Measurements from ENCODE around the gene TCF4.

Gene TCF4

DNA sequence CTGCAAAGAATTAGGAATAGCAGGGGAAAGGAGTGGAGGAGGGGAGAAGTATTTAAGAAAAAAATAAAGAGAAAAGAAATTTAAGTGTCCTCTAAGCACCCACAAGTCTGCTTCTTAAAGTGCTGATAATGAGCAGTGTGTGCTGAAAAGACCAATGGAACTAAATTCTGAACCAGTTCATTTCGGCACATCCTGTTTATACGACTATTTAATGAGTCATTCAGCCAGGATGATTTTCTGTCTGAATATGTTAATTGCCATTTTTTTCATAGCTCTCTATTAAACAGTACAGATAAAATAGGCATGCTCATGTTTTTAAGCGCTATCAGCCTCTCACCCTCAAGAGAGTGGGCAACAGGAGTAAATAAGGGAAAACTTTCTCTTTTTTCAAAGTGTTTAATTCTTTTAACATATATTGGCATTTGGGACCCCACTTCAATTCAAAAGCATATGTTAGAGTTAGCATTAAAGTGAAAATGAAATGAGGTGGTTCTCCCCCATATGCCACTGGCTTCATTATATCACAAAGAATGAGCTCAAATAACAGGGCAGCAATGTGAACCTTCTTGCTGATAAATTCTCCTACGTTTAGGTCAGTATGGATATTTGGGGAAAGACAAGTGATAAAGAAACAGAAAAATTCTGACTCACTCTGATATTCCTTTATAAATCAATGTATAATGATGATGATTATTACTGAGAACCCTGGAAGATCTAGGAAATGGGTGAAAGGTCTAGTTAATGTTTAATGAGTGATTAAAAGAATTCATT, 87.5 kb downstream of the TCF4 start:
- TF ChIP-seq, protein P1, sequence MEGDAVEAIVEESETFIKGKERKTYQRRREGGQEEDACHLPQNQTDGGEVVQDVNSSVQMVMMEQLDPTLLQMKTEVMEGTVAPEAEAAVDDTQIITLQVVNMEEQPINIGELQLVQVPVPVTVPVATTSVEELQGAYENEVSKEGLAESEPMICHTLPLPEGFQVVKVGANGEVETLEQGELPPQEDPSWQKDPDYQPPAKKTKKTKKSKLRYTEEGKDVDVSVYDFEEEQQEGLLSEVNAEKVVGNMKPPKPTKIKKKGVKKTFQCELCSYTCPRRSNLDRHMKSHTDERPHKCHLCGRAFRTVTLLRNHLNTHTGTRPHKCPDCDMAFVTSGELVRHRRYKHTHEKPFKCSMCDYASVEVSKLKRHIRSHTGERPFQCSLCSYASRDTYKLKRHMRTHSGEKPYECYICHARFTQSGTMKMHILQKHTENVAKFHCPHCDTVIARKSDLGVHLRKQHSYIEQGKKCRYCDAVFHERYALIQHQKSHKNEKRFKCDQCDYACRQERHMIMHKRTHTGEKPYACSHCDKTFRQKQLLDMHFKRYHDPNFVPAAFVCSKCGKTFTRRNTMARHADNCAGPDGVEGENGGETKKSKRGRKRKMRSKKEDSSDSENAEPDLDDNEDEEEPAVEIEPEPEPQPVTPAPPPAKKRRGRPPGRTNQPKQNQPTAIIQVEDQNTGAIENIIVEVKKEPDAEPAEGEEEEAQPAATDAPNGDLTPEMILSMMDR (IDR thresholded peaks at IDR 0.05; ENCODE audit: low read depth, low read length): no peak
- in situ Hi-C loops (cut with HindIII; ENCODE audit: low sequenced_read_pairs): no loop called here
- H3K4me3 ChIP-seq (ENCODE audit: low read depth, low read length): no peak overlapping the region
- DNase-seq (ENCODE audit: low read depth, low spot score): peak; percentile 88

DNA sequence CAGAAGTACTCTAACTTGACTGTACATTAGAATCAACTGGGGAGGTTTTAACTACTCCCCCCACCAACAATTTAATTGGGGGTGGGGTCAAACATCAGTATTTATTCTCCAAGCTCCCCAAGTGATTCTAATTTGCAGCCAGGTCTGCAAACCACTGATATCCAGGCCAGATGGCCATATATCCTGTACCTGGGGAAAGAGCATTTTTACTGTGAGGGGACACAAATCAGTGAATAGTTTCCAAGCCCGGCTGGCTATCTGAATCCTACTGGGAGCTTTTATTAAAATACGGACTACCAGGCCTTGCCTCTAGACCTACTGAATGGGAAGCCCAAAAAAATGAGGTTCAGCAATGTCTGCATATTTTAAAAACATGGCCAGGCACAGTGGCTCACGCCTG, 88.5 kb downstream of the TCF4 start:
- TF ChIP-seq, protein P1 (IDR thresholded peaks at IDR 0.05; ENCODE audit: low read depth, low read length): no peak
- in situ Hi-C loops (cut with HindIII; ENCODE audit: low sequenced_read_pairs): no loop called here
- no peak for DNase-seq (ENCODE audit: low read depth, low spot score)
- H3K4me3 ChIP-seq (ENCODE audit: low read depth, low read length): no peak overlapping the region

DNA sequence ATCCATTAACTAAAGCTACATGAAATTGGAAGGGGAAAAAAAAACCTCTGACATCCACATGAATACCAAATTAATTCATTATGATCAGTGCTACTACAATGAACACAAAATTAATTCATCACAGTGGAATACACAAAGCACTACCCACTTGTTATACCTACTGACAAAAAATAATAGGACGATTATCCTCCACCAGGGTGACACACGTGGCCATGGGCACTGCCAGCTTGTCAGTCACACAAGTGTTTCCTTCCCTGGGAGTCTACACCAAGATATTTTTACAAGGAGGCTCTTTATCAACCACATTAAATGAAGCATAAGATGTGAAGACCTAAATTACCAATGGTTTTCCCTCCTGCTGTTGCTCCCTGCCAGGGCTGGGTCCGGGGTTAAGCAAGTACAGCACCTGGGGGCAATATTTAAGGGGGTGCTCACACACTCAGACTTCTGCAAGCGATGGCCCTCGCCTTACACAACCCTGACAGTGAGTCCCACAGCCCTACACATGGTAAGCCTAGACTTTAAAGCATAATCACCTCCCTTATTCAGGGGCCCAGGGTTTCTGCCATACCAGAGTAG, 90.1 kb downstream of the TCF4 start:
- DNase-seq (ENCODE audit: low read depth, low spot score): no peak
- in situ Hi-C loops (cut with HindIII; ENCODE audit: low sequenced_read_pairs): no loop called here
- no peak overlapping the region for H3K4me3 ChIP-seq (ENCODE audit: low read depth, low read length)
- TF ChIP-seq, protein P1 (IDR thresholded peaks at IDR 0.05; ENCODE audit: low read depth, low read length): no peak

DNA sequence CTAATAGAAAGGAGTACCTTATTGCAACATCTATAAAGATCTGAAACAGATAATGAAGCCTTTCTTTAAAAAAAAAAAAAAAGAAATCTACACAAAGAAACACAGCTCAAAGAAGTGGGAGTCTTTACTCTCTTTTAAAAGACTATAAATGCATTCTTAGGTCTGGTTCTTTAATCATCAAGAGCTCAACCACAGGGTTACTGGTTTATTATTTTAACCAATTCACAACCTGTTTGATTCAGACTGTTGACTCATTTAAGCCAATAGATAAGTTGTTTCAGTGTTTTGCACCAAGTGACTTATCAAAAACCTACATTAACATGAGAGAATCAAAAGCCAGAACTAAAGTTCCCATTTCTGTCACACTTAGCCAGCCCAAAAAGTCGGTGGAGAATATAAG, 93.1 kb downstream of the TCF4 start:
- no peak overlapping the region for H3K4me3 ChIP-seq (ENCODE audit: low read depth, low read length)
- DNase-seq (ENCODE audit: low read depth, low spot score): peak; percentile 76
- in situ Hi-C loops (cut with HindIII; ENCODE audit: low sequenced_read_pairs): no loop called here
- TF ChIP-seq, protein P1 (IDR thresholded peaks at IDR 0.05; ENCODE audit: low read depth, low read length): no peak

DNA sequence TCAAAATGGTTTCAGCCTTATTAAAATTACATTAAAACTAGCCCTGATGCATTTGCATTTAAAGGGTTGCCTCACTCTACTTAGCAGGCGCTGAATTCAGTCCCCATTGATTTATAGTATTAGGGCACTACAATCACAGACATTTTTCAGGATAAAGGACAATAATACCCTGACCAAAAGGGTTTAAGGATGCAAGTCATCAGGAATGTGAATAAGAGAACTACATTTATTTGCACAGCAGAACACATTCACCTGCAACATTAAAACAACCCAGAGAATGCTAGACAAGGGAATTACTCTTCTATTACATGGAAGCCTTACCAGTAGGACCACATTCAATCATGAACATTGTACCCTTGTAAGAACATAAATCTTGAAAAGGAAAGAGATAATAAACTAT, 93.6 kb downstream of the TCF4 start:
- TF ChIP-seq, protein P1 (IDR thresholded peaks at IDR 0.05; ENCODE audit: low read depth, low read length): no peak
- no peak overlapping the region for H3K4me3 ChIP-seq (ENCODE audit: low read depth, low read length)
- DNase-seq (ENCODE audit: low read depth, low spot score): no peak
- in situ Hi-C loops (cut with HindIII; ENCODE audit: low sequenced_read_pairs): no loop called here

DNA sequence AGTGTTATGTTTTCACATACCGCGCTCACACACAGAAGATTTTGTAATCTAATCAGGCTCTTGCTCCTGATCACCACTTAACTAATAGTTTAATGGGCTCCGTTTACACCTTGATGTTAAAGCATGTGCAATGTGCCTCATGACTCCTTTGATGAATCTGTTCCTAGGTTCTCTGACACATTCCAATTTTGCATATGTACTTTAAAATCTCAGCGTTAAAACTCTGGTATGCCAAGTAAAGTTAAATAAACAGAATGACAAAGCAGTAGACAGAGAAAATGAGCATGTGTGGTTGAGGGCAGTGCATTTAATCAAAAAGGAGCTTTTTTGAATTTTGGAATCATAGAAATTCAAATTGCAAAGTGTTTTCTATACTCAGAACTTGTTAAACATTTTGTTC, 96.4 kb downstream of the TCF4 start:
- DNase-seq (ENCODE audit: low read depth, low spot score): no peak
- H3K4me3 ChIP-seq (ENCODE audit: low read depth, low read length): no peak overlapping the region
- in situ Hi-C loops (cut with HindIII; ENCODE audit: low sequenced_read_pairs): no loop called here
- TF ChIP-seq, protein P1 (IDR thresholded peaks at IDR 0.05; ENCODE audit: low read depth, low read length): no peak

Measured in astrocyte of the spinal cord (primary cell).